ACHN (cell line): ENCODE results near the gene GNAQ.
"Not testable (repeated sequence)": the region's sequence is repeated elsewhere in the genome, so short reads cannot be mapped to it uniquely, and the experiment has no call there.

Source experiments
- DNase-seq: peaks from one replicate; pipeline ENCODE4 v3.0.0-alpha.2; 2015
- in situ Hi-C: cut with HindIII; loops from 2 replicates; pipeline ENCODE4 v1.10.0; 2017; ENCODE audit warnings: low sequenced_read_pairs, low pct_ligation_motif_present, low pct_unique_long_range_greater_than_20kb

GNAQ gene

GRCh38 chr9:77751341-77752091 is 280.1 kb downstream of the GNAQ start:
- peak; percentile 55 for DNase-seq
- in situ Hi-C loops: no loop called here

- DNase-seq: no peak
- in situ Hi-C loops: no loop called here
These were observed 280.6 kb downstream of the GNAQ start for GRCh38 chr9:77750981-77751340.

GRCh38 chr9:77750284-77750683 is 281.3 kb downstream of the GNAQ start:
- in situ Hi-C loops: no loop called here
- DNase-seq: no peak

GRCh38 chr9:77748214-77748772 is 283.3 kb downstream of the GNAQ start:
- no peak for DNase-seq
- in situ Hi-C loops: no loop called here

GRCh38 chr9:77747163-77747562 is 284.4 kb downstream of the GNAQ start:
- no peak for DNase-seq
- in situ Hi-C loops: no loop called here

- in situ Hi-C loops: no loop called here
- no peak for DNase-seq
These were observed 286.7 kb downstream of the GNAQ start for GRCh38 chr9:77744841-77745430.

GRCh38 chr9:77743386-77743785 is 288.2 kb downstream of the GNAQ start:
- DNase-seq: no peak
- in situ Hi-C loops: no loop called here

GRCh38 chr9:77738932-77739331 is 292.7 kb downstream of the GNAQ start:
- in situ Hi-C loops: no loop called here
- DNase-seq: no peak

GRCh38 chr9:77735494-77735893 is 296.1 kb downstream of the GNAQ start:
- no peak for DNase-seq
- in situ Hi-C loops: no loop called here

GRCh38 chr9:77731930-77732329 is 299.7 kb downstream of the GNAQ start:
- DNase-seq: no peak
- in situ Hi-C loops: no loop called here

- in situ Hi-C loops: no loop called here
- no peak for DNase-seq
These were observed 300.5 kb downstream of the GNAQ start for GRCh38 chr9:77731008-77731698.

GRCh38 chr9:77729177-77729576 is 302.4 kb downstream of the GNAQ start:
- in situ Hi-C loops: no loop called here
- no peak for DNase-seq

- DNase-seq: no peak
- in situ Hi-C loops: no loop called here
These were observed 304.8 kb downstream of the GNAQ start for GRCh38 chr9:77726814-77727213.

- in situ Hi-C loops: no loop called here
- DNase-seq: no peak
These were observed 305.3 kb downstream of the GNAQ start for GRCh38 chr9:77726289-77726688.

- no peak for DNase-seq
- in situ Hi-C loops: no loop called here
These were observed 305.8 kb downstream of the GNAQ start for GRCh38 chr9:77725820-77726219.

- no peak for DNase-seq
- in situ Hi-C loops: no loop called here
These were observed 306.4 kb downstream of the GNAQ start for GRCh38 chr9:77725046-77725694.

- in situ Hi-C loops: not testable (repeated sequence)
These were observed 310.5 kb downstream of the GNAQ start for GRCh38 chr9:77721156-77721555.

GRCh38 chr9:77719321-77719720 is 312.3 kb downstream of the GNAQ start:
- DNase-seq: no peak

More at GRCh38 chr9:77721156-77721555, 310.5 kb downstream of the GNAQ start:
- not testable (repeated sequence) for DNase-seq

GRCh38 chr9:77718298-77718640 is 313.3 kb downstream of the GNAQ start:
- DNase-seq, in situ Hi-C loops: not testable (repeated sequence)

More at GRCh38 chr9:77719321-77719720, 312.3 kb downstream of the GNAQ start:
- in situ Hi-C loops: no loop called here
